ENCODE results near the gene FCGR3B. TPM values are rescaled to one million over a fixed set of nuclear protein-coding genes. Genes with fewer than 3 reads are reported as not detected.
"Not testable (repeated sequence)": the region's sequence is repeated elsewhere in the genome, so short reads cannot be mapped to it uniquely, and the experiment has no call there.

The FCGR3B gene
- total RNA-seq, 1 donor from 2014 or later = not detected

- not testable (repeated sequence) for H3K4me1 Mint-ChIP-seq (ENCODE audit: low read depth, unreplicated experiment); H3K36me3 ChIP-seq (ENCODE audit: insufficient read depth, low read length); H3K4me3 ChIP-seq (ENCODE audit: insufficient read depth, low read depth, low read length); H3K27me3 ChIP-seq (ENCODE audit: insufficient read depth, low read length); H3K4me1 ChIP-seq (ENCODE audit: insufficient read depth, low read length); H3K4me3 Mint-ChIP-seq (ENCODE audit: unreplicated experiment); H3K4me2 ChIP-seq (ENCODE audit: low read length); H3K9me3 ChIP-seq (ENCODE audit: insufficient read depth, low read depth, low read length); DNase-seq (ENCODE audit: low read depth); H3K9me3 Mint-ChIP-seq (ENCODE audit: unreplicated experiment); H2AFZ ChIP-seq (ENCODE audit: low read depth, low read length); H3K9ac ChIP-seq (ENCODE audit: low read length); FAIRE-seq; H3K79me2 ChIP-seq (ENCODE audit: insufficient read depth, low read length); H3K36me3 Mint-ChIP-seq (ENCODE audit: low read depth, unreplicated experiment); H3K27ac ChIP-seq (ENCODE audit: low read depth, low read length); H3K27ac Mint-ChIP-seq (ENCODE audit: unreplicated experiment); H4K20me1 ChIP-seq (ENCODE audit: insufficient read depth, low read length)
- H3K27me3 Mint-ChIP-seq (ENCODE audit: low read depth, unreplicated experiment) = peaks cover 10% of the 10 kb centered on the region
These were observed 4.4 kb downstream of the FCGR3B start for GRCh38 chr1:161626445-161627146.

- H3K4me3 ChIP-seq (ENCODE audit: insufficient read depth, low read depth, low read length); H3K4me3 Mint-ChIP-seq (ENCODE audit: unreplicated experiment); H3K27ac ChIP-seq (ENCODE audit: low read depth, low read length); H2AFZ ChIP-seq (ENCODE audit: low read depth, low read length); H3K27me3 ChIP-seq (ENCODE audit: insufficient read depth, low read length); DNase-seq (ENCODE audit: low read depth); H3K4me1 ChIP-seq (ENCODE audit: insufficient read depth, low read length); H3K27ac Mint-ChIP-seq (ENCODE audit: unreplicated experiment); H3K9ac ChIP-seq (ENCODE audit: low read length); FAIRE-seq; H3K36me3 ChIP-seq (ENCODE audit: insufficient read depth, low read length); H3K36me3 Mint-ChIP-seq (ENCODE audit: low read depth, unreplicated experiment); H4K20me1 ChIP-seq (ENCODE audit: insufficient read depth, low read length); H3K9me3 ChIP-seq (ENCODE audit: insufficient read depth, low read depth, low read length); H3K79me2 ChIP-seq (ENCODE audit: insufficient read depth, low read length); H3K4me2 ChIP-seq (ENCODE audit: low read length); H3K4me1 Mint-ChIP-seq (ENCODE audit: low read depth, unreplicated experiment); H3K9me3 Mint-ChIP-seq (ENCODE audit: unreplicated experiment): not testable (repeated sequence)
- H3K27me3 Mint-ChIP-seq (ENCODE audit: low read depth, unreplicated experiment) = peaks cover 10% of the 10 kb centered on the region
These were observed 6.4 kb downstream of the FCGR3B start for GRCh38 chr1:161624605-161625004.

GRCh38 chr1:161623401-161624051 is 7.5 kb downstream of the FCGR3B start:
- not testable (repeated sequence) for H3K9me3 Mint-ChIP-seq (ENCODE audit: unreplicated experiment); H3K27me3 ChIP-seq (ENCODE audit: insufficient read depth, low read length); H4K20me1 ChIP-seq (ENCODE audit: insufficient read depth, low read length); H2AFZ ChIP-seq (ENCODE audit: low read depth, low read length); H3K9me3 ChIP-seq (ENCODE audit: insufficient read depth, low read depth, low read length); H3K27ac Mint-ChIP-seq (ENCODE audit: unreplicated experiment); FAIRE-seq; H3K4me3 ChIP-seq (ENCODE audit: insufficient read depth, low read depth, low read length); DNase-seq (ENCODE audit: low read depth); H3K4me2 ChIP-seq (ENCODE audit: low read length); H3K27ac ChIP-seq (ENCODE audit: low read depth, low read length); H3K4me1 ChIP-seq (ENCODE audit: insufficient read depth, low read length); H3K36me3 ChIP-seq (ENCODE audit: insufficient read depth, low read length); H3K36me3 Mint-ChIP-seq (ENCODE audit: low read depth, unreplicated experiment); H3K4me1 Mint-ChIP-seq (ENCODE audit: low read depth, unreplicated experiment); H3K9ac ChIP-seq (ENCODE audit: low read length); H3K4me3 Mint-ChIP-seq (ENCODE audit: unreplicated experiment); H3K79me2 ChIP-seq (ENCODE audit: insufficient read depth, low read length)
- peaks cover 10% of the 10 kb centered on the region for H3K27me3 Mint-ChIP-seq (ENCODE audit: low read depth, unreplicated experiment)

- H3K9me3 Mint-ChIP-seq (ENCODE audit: unreplicated experiment); H3K79me2 ChIP-seq (ENCODE audit: insufficient read depth, low read length); H3K27me3 ChIP-seq (ENCODE audit: insufficient read depth, low read length); H3K27ac Mint-ChIP-seq (ENCODE audit: unreplicated experiment); H3K4me1 ChIP-seq (ENCODE audit: insufficient read depth, low read length); H3K27ac ChIP-seq (ENCODE audit: low read depth, low read length); H3K4me3 ChIP-seq (ENCODE audit: insufficient read depth, low read depth, low read length); FAIRE-seq; H3K36me3 Mint-ChIP-seq (ENCODE audit: low read depth, unreplicated experiment); H3K9ac ChIP-seq (ENCODE audit: low read length); H3K9me3 ChIP-seq (ENCODE audit: insufficient read depth, low read depth, low read length); H3K4me3 Mint-ChIP-seq (ENCODE audit: unreplicated experiment); H4K20me1 ChIP-seq (ENCODE audit: insufficient read depth, low read length); H3K4me1 Mint-ChIP-seq (ENCODE audit: low read depth, unreplicated experiment); H3K36me3 ChIP-seq (ENCODE audit: insufficient read depth, low read length); H2AFZ ChIP-seq (ENCODE audit: low read depth, low read length); H3K27me3 Mint-ChIP-seq (ENCODE audit: low read depth, unreplicated experiment): not testable (repeated sequence)
- H3K4me2 ChIP-seq (ENCODE audit: low read length) = peak overlapping the region; percentile 90
- peak; percentile 0 for DNase-seq (ENCODE audit: low read depth)
These were observed 8.9 kb downstream of the FCGR3B start for GRCh38 chr1:161622054-161622453.

- Histone ChIP-seq H3K27ac (ENCODE audit: low read depth, low read length) (peak overlapping the region; percentile 50), H3K4me3 (ENCODE audit: insufficient read depth, low read depth, low read length) (peak overlapping the region; percentile 82), H3K9ac (ENCODE audit: low read length) (peak overlapping the region; percentile 75), H3K4me2 (ENCODE audit: low read length) (peak overlapping the region; percentile 90), H2AFZ (ENCODE audit: low read depth, low read length) (peak overlapping the region; percentile 83)
- peak overlapping the region; percentile 94 for H3K27ac Mint-ChIP-seq (ENCODE audit: unreplicated experiment)
- H3K36me3 ChIP-seq (ENCODE audit: insufficient read depth, low read length); H3K36me3 Mint-ChIP-seq (ENCODE audit: low read depth, unreplicated experiment); H3K27me3 Mint-ChIP-seq (ENCODE audit: low read depth, unreplicated experiment); H3K9me3 ChIP-seq (ENCODE audit: insufficient read depth, low read depth, low read length); H4K20me1 ChIP-seq (ENCODE audit: insufficient read depth, low read length); H3K79me2 ChIP-seq (ENCODE audit: insufficient read depth, low read length); H3K9me3 Mint-ChIP-seq (ENCODE audit: unreplicated experiment); H3K4me1 Mint-ChIP-seq (ENCODE audit: low read depth, unreplicated experiment); H3K4me1 ChIP-seq (ENCODE audit: insufficient read depth, low read length); H3K27me3 ChIP-seq (ENCODE audit: insufficient read depth, low read length): not testable (repeated sequence)
- peak; percentile 37 for FAIRE-seq
- peak overlapping the region; percentile 94 for H3K4me3 Mint-ChIP-seq (ENCODE audit: unreplicated experiment)
- DNase-seq (ENCODE audit: low read depth) = peak; percentile 65
These were observed 9.6 kb downstream of the FCGR3B start for GRCh38 chr1:161621181-161622000.
